H1 (cell line): ENCODE data around the gene ZNF689.

ENCODE experiments used
- CTCF ChIP-seq, 3 experiments: IDR thresholded peaks; 1 replicate in 2 of 3; 2 replicates in 1 of 3; pipeline versions ENCODE4 v1.5.1 to v1.6.1; 2011; ENCODE audit warnings: low read length in 3 of 3, mild to moderate bottlenecking in 3 of 3, inconsistent platforms in 2 of 3, low read depth in 1 of 3, moderate library complexity in 1 of 3; ENCODE audit not compliant: insufficient read depth in 1 of 3; ENCODE audit errors: control extremely low read depth in 1 of 3
- TEAD4 ChIP-seq: IDR thresholded peaks from 2 replicates; pipeline ENCODE4 v1.6.1; 2012; ENCODE audit warnings: low read depth, low read length, inconsistent platforms, mixed read lengths

DNA sequence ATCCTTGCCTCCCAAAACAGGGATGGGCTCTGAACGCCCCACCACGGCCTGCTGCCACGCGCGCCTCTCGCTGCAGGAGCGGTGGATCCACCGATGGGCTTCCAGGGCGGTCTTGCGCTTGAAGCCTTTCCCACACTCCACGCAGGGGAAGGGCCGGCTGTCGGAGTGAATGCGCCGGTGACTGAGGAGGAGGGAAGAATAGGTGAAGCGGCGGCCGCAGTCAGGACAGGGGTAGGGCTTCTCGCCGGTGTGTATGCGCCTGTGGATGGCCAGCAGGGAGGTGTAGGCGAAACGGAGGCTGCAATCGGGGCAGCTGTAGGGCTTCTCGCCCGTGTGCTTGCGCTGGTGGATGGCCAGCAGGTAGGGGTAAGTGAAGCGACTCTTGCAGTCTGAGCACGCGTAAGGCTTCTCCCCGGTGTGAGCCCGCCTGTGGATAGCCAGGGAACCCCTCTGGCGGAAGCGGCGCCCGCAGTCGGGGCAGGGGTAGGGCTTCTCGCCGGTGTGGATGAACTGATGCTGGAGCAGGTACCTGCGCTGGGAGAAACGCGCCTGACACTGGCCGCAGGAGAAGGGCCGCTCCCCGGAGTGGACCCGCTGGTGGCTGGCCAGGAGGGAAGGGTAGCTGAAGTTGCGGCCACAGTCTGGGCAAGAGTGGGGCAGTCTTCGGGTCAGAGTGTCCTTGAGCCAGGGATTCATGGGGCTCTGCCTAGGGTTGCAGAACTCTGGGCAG is 27.4 kb downstream of the ZNF689 start:
- TF ChIP-seq CTCF (IDR thresholded peaks at IDR 0.05; ENCODE audit: control extremely low read depth in 1 of 3, insufficient read depth in 1 of 3, low read depth in 1 of 3, low read length in 3 of 3) (no peak), TEAD4 (no peak)
